HG02884 (cell line): Measurements from ENCODE around the gene NR4A1.
"Not testable (repeated sequence)": the region's sequence is repeated elsewhere in the genome, so short reads cannot be mapped to it uniquely, and the experiment has no call there.

Experiments
- ATAC-seq: cut with Tn5 transposase; IDR thresholded peaks from one replicate; pipeline ENCODE4 v1.9.1; 2021; ENCODE audit warnings: mild to moderate bottlenecking, moderate library complexity; ENCODE audit not compliant: unreplicated experiment

NR4A1 gene

DNA sequence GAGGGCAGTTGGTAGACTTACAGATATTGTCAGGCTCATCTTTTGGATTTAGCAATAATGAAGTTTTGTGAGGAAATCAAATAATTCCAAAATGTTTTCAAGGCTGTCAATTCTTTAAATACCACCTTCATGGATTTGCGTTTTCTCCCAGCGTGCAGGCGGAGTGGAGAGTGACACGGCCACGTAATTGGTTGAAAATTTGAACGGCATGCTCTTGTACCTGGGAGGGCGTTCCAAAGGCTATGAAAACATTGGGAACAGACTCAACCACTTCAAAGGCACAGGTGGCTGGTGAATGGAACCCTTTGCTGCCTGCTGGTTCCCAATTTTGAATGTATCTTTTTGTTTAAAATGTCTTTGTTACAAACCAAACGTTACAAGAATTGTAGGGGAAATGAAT, 40.6 kb downstream of the NR4A1 start:
- no peak for ATAC-seq

DNA sequence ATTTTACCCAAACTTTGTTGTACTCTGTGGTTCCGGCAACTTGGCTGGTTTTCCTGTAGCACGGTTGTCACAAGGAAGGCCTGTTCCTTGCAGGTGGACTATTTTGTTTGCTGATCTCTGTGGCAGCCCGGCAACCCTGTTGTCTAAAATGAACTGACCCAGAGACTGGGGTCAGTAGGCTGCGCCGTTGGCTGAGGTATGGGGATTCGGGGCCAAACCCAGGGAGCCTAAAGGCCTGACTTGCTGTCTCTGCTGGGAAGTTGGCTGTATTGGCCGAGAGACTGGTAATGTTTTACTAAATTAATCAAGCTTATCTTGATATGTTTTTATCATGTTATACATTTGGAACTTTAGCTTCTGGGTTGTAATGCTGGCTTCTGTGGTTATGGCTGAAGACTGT, 42.1 kb downstream of the NR4A1 start:
- no peak for ATAC-seq

GRCh38 chr12:52096332-52097044, 45.2 kb downstream of the NR4A1 start:
- ATAC-seq, result no peak

GRCh38 chr12:52097045-52097666, 45.9 kb downstream of the NR4A1 start:
- no peak for ATAC-seq

- not testable (repeated sequence) for ATAC-seq
Measured at GRCh38 chr12:52104431-52105089, 53.3 kb downstream of the NR4A1 start.
